Lower leg skin (tissue), 3 donors: ENCODE data around the gene VEZF1.

Experiments used
- POLR2A ChIP-seq, 2 donors: fragments of 450-650 bp; IDR thresholded peaks; one replicate each; pipeline ENCODE4 v1.6.1; 2016 to 2017; ENCODE audit warnings: antibody characterized with exemption in 2 of 2, mild to moderate bottlenecking in 1 of 2, moderate library complexity in 1 of 2
- TF ChIP-seq, protein P1 (sequence below), 3 donors: fragments of 450-650 bp; IDR thresholded peaks; one replicate each; pipeline ENCODE4 v1.5.1; 2016; ENCODE audit warnings: antibody characterized with exemption in 3 of 3, mild to moderate bottlenecking in 3 of 3, moderate library complexity in 2 of 3

- TF ChIP-seq, protein P1, sequence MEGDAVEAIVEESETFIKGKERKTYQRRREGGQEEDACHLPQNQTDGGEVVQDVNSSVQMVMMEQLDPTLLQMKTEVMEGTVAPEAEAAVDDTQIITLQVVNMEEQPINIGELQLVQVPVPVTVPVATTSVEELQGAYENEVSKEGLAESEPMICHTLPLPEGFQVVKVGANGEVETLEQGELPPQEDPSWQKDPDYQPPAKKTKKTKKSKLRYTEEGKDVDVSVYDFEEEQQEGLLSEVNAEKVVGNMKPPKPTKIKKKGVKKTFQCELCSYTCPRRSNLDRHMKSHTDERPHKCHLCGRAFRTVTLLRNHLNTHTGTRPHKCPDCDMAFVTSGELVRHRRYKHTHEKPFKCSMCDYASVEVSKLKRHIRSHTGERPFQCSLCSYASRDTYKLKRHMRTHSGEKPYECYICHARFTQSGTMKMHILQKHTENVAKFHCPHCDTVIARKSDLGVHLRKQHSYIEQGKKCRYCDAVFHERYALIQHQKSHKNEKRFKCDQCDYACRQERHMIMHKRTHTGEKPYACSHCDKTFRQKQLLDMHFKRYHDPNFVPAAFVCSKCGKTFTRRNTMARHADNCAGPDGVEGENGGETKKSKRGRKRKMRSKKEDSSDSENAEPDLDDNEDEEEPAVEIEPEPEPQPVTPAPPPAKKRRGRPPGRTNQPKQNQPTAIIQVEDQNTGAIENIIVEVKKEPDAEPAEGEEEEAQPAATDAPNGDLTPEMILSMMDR (IDR thresholded peaks at IDR 0.05), result no peak
- no peak for TF ChIP-seq POLR2A (IDR thresholded peaks at IDR 0.05)
Observed at GRCh38 chr17:57984936-57985674, 2.9 kb downstream of the VEZF1 start.
